Tibial artery (tissue), 4 donors: ENCODE data around the gene PSMG2.

Experiments used
- DNase-seq, 2 donors: peaks; one replicate each; pipeline ENCODE4 v3.0.0-alpha.2; 2019
- H3K27ac ChIP-seq, 2 donors: fragments of 200-600 bp; sonication (generic) in 1 of 2; 1 replicate in 1 of 2; 2 replicates in 1 of 2; pipeline ENCODE4 v1.5.1; 2018 to 2019; ENCODE audit warnings: mild to moderate bottlenecking in 1 of 2
- H3K27me3 ChIP-seq, 2 donors: fragments of 200-600 bp; sonication (generic) in 1 of 2; one replicate each; pipeline versions ENCODE4 v1.5.1 to v1.6.0; 2016 to 2019
- H3K36me3 ChIP-seq, 3 donors: fragments of 200-600 bp; sonication (generic) in 2 of 3; one replicate each; pipeline ENCODE4 v1.5.1; 2016 to 2019; ENCODE audit warnings: mild to moderate bottlenecking in 2 of 3
- H3K4me1 ChIP-seq, 4 donors: fragments of 200-600 bp; sonication (generic) in 2 of 4; 1 replicate in 3 of 4; 2 replicates in 1 of 4; pipeline ENCODE4 v1.5.1; 2016 to 2019
- H3K4me3 ChIP-seq, 2 donors: fragments of 200-600 bp; sonication (generic) in 1 of 2; 1 replicate in 1 of 2; 2 replicates in 1 of 2; pipeline ENCODE4 v1.5.1; 2018 to 2019; ENCODE audit warnings: mild to moderate bottlenecking in 2 of 2
- H3K9me3 ChIP-seq, 3 donors: fragments of 200-600 bp; sonication (generic) in 1 of 3; one replicate each; pipeline ENCODE4 v1.5.1; 2016 to 2019
- intact Hi-C: fragments of 100-400 bp; cut with DNase I; formaldehyde crosslinking; loops from one replicate; pipeline ENCODE4 v1.15.0; 2023; ENCODE audit warnings: low total_unique reads
- TF ChIP-seq, protein P1 (sequence below), 2 experiments: fragments of 200-600 bp in 1 of 2; fragments of 450-650 bp in 1 of 2; IDR thresholded peaks; one replicate each; pipeline ENCODE4 v1.5.1; 2017 to 2019; ENCODE audit warnings: antibody characterized with exemption in 2 of 2, mild to moderate bottlenecking in 1 of 2, moderate library complexity in 1 of 2

The PSMG2 gene

DNA sequence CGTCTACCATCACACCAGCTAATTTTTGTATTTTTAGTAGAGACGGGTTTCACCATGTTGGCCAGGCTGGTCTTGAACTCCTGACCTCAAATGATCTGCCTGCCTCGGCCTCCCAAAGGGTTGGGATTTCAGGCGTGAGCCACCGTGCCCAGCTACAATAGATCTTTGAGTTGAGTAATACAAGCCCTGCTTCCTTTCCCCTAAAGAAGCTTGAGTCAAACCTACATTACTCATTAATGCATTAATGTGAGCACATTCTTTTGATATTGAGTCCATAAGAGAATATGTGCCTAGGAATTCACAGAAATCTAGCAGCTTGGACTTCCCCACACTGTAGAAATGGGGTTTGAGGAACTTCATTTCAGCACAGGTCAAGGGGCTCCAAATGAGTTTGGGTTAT is 39.6 kb downstream of the PSMG2 start:
- Histone ChIP-seq H3K27me3 (no peaks in the 10 kb centered on the region), H3K27ac (no peak overlapping the region), H3K4me3 (no peak overlapping the region), H3K9me3 (no peaks in the 10 kb centered on the region), H3K4me1 (no peaks in the 10 kb centered on the region), H3K36me3 (no peaks in the 10 kb centered on the region)
- TF ChIP-seq, protein P1, sequence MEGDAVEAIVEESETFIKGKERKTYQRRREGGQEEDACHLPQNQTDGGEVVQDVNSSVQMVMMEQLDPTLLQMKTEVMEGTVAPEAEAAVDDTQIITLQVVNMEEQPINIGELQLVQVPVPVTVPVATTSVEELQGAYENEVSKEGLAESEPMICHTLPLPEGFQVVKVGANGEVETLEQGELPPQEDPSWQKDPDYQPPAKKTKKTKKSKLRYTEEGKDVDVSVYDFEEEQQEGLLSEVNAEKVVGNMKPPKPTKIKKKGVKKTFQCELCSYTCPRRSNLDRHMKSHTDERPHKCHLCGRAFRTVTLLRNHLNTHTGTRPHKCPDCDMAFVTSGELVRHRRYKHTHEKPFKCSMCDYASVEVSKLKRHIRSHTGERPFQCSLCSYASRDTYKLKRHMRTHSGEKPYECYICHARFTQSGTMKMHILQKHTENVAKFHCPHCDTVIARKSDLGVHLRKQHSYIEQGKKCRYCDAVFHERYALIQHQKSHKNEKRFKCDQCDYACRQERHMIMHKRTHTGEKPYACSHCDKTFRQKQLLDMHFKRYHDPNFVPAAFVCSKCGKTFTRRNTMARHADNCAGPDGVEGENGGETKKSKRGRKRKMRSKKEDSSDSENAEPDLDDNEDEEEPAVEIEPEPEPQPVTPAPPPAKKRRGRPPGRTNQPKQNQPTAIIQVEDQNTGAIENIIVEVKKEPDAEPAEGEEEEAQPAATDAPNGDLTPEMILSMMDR (IDR thresholded peaks at IDR 0.05), result no peak
- no peak for DNase-seq
- intact Hi-C loops, result loop anchor here (5.0 kb wide), 1 partner anchor 190 kb away; no protein-coding TSS in a partner anchor

DNA sequence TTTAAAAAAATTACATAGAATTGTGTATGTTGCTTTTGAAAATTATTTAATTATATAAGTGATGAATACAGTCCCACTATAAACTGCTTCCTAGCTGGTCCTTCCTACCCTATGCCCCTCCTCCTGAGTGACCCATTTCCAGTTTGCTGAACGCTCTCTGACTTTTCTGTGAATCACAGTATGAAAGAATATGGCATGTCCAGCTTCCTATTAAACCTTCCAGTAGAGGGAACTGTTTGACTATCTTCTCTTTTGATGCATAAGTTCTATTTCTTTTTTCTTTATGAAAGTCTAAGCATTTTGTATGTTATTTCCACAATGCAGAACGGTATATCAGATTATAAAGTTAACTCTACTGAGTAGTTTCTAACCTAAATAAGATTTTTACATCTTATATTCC is 41.3 kb downstream of the PSMG2 start:
- Histone ChIP-seq H3K27ac (no peak overlapping the region), H3K36me3 (no peaks in the 10 kb centered on the region), H3K4me3 (no peak overlapping the region), H3K9me3 (no peaks in the 10 kb centered on the region), H3K27me3 (no peaks in the 10 kb centered on the region), H3K4me1 (no peaks in the 10 kb centered on the region)
- intact Hi-C loops, result loop anchor here (5.0 kb wide), 1 partner anchor 188 kb away; no protein-coding TSS in a partner anchor
- TF ChIP-seq, protein P1 (IDR thresholded peaks at IDR 0.05), result peak; percentile 39 to 66
- DNase-seq, result no peak

DNA sequence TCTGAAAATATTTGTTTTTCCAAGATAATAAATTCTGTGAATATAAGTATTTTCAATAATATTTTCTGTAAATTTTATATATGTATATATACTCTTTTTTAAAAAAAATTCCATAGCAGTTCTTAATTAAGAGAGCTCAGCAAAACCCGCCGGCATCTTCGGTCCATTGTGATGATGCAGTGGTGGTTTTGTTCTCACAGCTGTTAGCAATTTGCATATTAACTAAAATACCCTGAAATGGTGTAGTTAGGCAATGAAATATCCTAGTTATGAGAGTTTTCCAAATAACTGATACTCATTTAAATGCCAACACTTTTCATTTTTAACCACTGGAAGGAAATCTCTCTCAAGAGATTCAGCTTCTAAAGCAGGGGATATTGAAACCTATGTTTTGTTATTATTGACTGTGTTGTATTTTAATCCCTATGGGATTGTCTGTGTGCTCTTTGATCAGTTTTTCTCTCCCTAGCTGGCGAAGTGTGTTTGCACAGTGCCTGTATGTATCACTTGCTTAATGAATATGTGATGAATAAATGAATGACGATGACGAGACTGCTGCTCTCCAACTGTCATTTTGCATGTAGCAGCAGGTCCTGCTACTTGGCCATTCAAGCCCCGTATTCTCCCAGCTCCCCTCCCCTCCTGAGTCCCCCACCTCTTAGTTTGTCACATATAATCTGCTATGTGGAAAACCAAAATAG is 42.4 kb downstream of the PSMG2 start:
- Histone ChIP-seq H3K4me1 (no peaks in the 10 kb centered on the region), H3K36me3 (no peaks in the 10 kb centered on the region), H3K27ac (no peak overlapping the region), H3K9me3 (no peaks in the 10 kb centered on the region), H3K27me3 (no peaks in the 10 kb centered on the region), H3K4me3 (no peak overlapping the region)
- TF ChIP-seq, protein P1 (IDR thresholded peaks at IDR 0.05), result no peak
- intact Hi-C loops, result no loop called here
- no peak for DNase-seq

GRCh38 chr18:12747530-12748315 is 44.9 kb downstream of the PSMG2 start:
- Histone ChIP-seq H3K4me3 (no peak overlapping the region), H3K27ac (no peak overlapping the region), H3K9me3 (no peaks in the 10 kb centered on the region), H3K36me3 (no peaks in the 10 kb centered on the region), H3K4me1 (no peaks in the 10 kb centered on the region), H3K27me3 (no peaks in the 10 kb centered on the region)
- intact Hi-C loops, result no loop called here
- DNase-seq, result no peak
- TF ChIP-seq, protein P1 (IDR thresholded peaks at IDR 0.05), result no peak

GRCh38 chr18:12748671-12749070 is 45.8 kb downstream of the PSMG2 start:
- Histone ChIP-seq H3K36me3 (no peaks in the 10 kb centered on the region), H3K9me3 (no peaks in the 10 kb centered on the region), H3K4me1 (no peaks in the 10 kb centered on the region), H3K27ac (no peak overlapping the region), H3K4me3 (no peak overlapping the region), H3K27me3 (no peaks in the 10 kb centered on the region)
- TF ChIP-seq, protein P1 (IDR thresholded peaks at IDR 0.05), result no peak
- intact Hi-C loops, result no loop called here
- no peak for DNase-seq
